Psoas muscle (tissue), 8 donors: Measurements from ENCODE around the gene LRCH2. TPM values are rescaled to one million over a fixed set of nuclear protein-coding genes. Genes with fewer than 3 reads are reported as not detected.

ENCODE experiments used
- ATAC-seq, 4 donors: fragments of 200-7000 bp; cut with Tn5 transposase; one replicate each; pipeline ENCODE4 v1.9.1; 2020; ENCODE audit warnings: moderate library complexity in 3 of 4, mild to moderate bottlenecking in 2 of 4
- DNase-seq, 2 donors: peaks; one replicate each; pipeline ENCODE4 v3.0.0-alpha.2; 2020
- H3K27ac ChIP-seq: fragments of 200-600 bp; one replicate; pipeline ENCODE4 v1.8.0; 2022
- H3K27me3 ChIP-seq, 3 donors: fragments of 200-600 bp in 1 of 3; one replicate each; pipeline versions ENCODE4 v1.6.1 to v1.8.0; 2013 to 2022; ENCODE audit warnings: low read length in 2 of 3, mild to moderate bottlenecking in 2 of 3, moderate library complexity in 1 of 3; ENCODE audit not compliant: insufficient read depth in 3 of 3
- H3K36me3 ChIP-seq, 2 donors: fragments of 200-600 bp in 1 of 2; one replicate each; pipeline versions ENCODE4 v1.6.1 to v1.8.0; 2013 to 2022; ENCODE audit warnings: low read depth in 1 of 2, mild to moderate bottlenecking in 1 of 2, moderate library complexity in 1 of 2; ENCODE audit not compliant: insufficient read depth in 1 of 2
- H3K4me1 ChIP-seq: fragments of 200-600 bp; one replicate; pipeline ENCODE4 v1.8.0; 2022
- H3K4me3 ChIP-seq: fragments of 200-600 bp; one replicate; pipeline ENCODE4 v1.8.0; 2022; ENCODE audit warnings: mild to moderate bottlenecking
- H3K9me3 ChIP-seq: fragments of 200-600 bp; one replicate; pipeline ENCODE4 v1.8.0; 2022
- WGBS, 3 donors: extraction: QIAGEN DNeasy Blood & Tissue Kit; methylation state at CpG; one replicate each; pipeline versions ENCODE4 v1.1.6 to v1.1.7; 2013; 5-methylcytosine and 5-hydroxymethylcytosine counted together
- intact Hi-C, 2 donors: fragments of 100-400 bp; cut with DNase I; formaldehyde crosslinking; loops; one replicate each; pipeline versions ENCODE4 v1.11.0 to v1.14.2; 2022
- polyA plus RNA-seq, 3 donors: library from polyadenylated mRNA; stranded (reverse); fragments of 200-250 nt; gene quantifications; one replicate each; pipeline ENCODE4 v1.2.3, GENCODE V29; 2013
- total RNA-seq, 4 donors: library from RNA; stranded (reverse); fragmentation: NEBNext Ultra II Directional in 2 of 4; extraction: Animal tissue kit (Norgen Biotek cat#: 25700) in 2 of 4; gene quantifications; one replicate each; pipeline versions ENCODE4 v1.2.1 to v1.2.4, GENCODE V29; 2021 to 2023
- TF ChIP-seq, protein P1 (sequence below): fragments of 200-600 bp; IDR thresholded peaks from one replicate; pipeline ENCODE4 v1.8.0; 2022; ENCODE audit warnings: antibody characterized with exemption
- donor health status: healthy with polysubstance abuse.
- donor health status: DM: no; HTN: no; CAD: no; lungs with moderate emphysema.
- donor health status: Bipolar disorder and iron deficiency.
- donor health status: healthy.
- donor health status: DM: yes; HTN: yes; CAD: no.
- donor health status: DM: no; HTN: no; CAD: no.
- donor health status: DM: no; HTN: no; CAD: no.
- donor health status: DM: yes; HTN: yes; CAD: no.

The LRCH2 gene
- total and polyA plus RNA-seq, 7 donors = 0.22 to 1.0 (median 0.35) TPM

DNA sequence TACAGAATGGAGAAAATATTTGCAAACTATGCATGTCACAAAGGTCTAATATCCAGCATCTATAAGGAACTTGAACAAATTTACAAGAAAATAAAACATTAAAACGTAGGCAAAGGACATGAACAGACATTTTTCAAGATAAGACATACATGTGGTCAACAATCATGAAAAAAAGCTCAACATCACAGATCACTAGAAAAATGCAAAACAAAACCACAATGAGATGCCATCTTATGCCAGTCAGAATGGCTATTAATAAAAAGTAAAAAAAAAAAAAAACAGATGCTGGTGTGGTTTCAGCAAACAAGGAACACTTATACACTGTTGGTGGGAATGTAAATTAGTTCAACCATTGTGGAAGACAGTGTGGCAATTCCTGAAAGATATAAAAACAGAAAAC lies 140.7 kb downstream of the LRCH2 start:
- no peak overlapping the region for H3K27ac ChIP-seq
- no peak for ATAC-seq
- no peaks in the 10 kb centered on the region for H3K36me3 ChIP-seq
- intact Hi-C loops = no loop called here
- peaks cover 0 to 31% (median 0%) of the 10 kb centered on the region in 3 donors for H3K27me3 ChIP-seq
- 74 to 95% (median 79%) methylated on average over 1 of the region's 1 CpG for whole genome bisulfite sequencing, 3 donors
- TF ChIP-seq, protein P1, sequence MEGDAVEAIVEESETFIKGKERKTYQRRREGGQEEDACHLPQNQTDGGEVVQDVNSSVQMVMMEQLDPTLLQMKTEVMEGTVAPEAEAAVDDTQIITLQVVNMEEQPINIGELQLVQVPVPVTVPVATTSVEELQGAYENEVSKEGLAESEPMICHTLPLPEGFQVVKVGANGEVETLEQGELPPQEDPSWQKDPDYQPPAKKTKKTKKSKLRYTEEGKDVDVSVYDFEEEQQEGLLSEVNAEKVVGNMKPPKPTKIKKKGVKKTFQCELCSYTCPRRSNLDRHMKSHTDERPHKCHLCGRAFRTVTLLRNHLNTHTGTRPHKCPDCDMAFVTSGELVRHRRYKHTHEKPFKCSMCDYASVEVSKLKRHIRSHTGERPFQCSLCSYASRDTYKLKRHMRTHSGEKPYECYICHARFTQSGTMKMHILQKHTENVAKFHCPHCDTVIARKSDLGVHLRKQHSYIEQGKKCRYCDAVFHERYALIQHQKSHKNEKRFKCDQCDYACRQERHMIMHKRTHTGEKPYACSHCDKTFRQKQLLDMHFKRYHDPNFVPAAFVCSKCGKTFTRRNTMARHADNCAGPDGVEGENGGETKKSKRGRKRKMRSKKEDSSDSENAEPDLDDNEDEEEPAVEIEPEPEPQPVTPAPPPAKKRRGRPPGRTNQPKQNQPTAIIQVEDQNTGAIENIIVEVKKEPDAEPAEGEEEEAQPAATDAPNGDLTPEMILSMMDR = no peak
- H3K9me3 ChIP-seq = peaks cover 6% of the 10 kb centered on the region
- DNase-seq = no peak
- H3K4me1 ChIP-seq = no peaks in the 10 kb centered on the region
- H3K4me3 ChIP-seq = no peak overlapping the region

DNA sequence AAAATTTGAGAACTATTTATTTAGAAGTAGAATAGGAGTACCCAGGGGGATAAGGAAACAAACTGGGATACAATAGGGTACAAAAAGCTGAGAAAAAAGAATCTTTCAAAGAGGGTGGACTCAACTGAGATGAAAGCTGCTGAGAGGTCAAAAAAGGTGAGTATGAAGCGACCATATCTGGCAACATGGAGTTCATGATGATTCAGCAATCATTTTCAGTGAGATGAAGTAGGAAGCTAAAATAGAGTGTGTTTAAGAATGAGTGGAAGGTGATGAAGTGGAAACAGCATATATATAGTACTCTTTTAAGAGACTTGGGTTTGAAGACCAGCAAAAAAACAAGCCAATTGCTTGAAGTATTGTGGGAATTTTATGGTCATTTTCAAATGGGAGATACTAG lies 144.5 kb downstream of the LRCH2 start:
- ATAC-seq (no peak), DNase-seq (no peak)
- no peak overlapping the region for H3K27ac ChIP-seq
- no peaks in the 10 kb centered on the region for H3K4me1 ChIP-seq
- no peaks in the 10 kb centered on the region for H3K36me3 ChIP-seq
- H3K4me3 ChIP-seq = no peak overlapping the region
- TF ChIP-seq, protein P1 = no peak
- intact Hi-C loops = no loop called here
- H3K27me3 ChIP-seq = peaks cover 0 to 29% (median 0%) of the 10 kb centered on the region in 3 donors
- H3K9me3 ChIP-seq = no peaks in the 10 kb centered on the region
- WGBS, 3 donors = 45 to 90% (median 86%) methylated on average over 1 of the region's 1 CpG

DNA sequence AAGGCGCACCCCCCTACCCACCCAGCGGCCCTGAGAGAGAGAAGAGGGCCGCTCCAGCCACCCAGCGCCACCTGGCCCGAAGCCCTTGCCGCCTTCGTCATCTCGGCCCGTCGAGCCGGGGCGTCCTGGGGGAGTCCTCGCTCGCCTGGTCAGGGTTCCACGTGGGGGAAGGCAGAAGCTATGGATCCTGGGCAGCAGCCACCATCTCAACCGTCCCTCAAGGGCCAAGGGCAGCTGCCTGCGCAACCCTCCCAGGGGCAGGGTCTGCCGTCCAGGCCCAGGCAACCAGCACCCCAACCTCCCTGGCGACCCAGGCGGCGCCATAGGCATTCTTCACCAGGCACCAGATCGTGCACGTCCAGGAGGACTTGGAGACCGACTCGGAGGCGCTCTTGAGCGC lies 165.0 kb downstream of the LRCH2 start:
- ATAC-seq (no peak), DNase-seq (peak; percentile 8 to 36)
- intact Hi-C loops = loop anchor here in 1 of 2 donors (5.0 kb wide), 1 partner anchor 68 kb away; no protein-coding TSS in a partner anchor

DNA sequence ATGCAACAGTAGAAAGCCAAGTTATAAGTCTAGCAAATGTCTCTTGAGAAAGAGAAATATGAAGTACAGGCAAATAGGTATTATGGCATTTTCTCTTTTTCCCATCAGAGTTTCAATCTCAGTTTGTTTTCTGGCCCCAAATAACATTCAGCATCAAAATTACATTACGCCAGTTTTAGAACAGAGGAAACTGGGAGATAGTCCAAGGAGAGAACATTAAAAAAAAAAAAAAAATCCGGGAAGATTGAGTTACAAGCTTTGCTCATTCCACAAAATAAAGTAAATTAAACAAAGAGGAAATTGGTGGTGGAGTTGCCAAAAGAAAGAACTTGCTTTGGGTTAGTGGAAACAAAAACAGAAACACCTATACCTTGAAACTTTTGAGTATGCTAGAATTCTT lies 166.1 kb downstream of the LRCH2 start:
- Histone ChIP-seq H3K4me3 (no peak overlapping the region), H3K36me3 (no peaks in the 10 kb centered on the region), H3K4me1 (no peaks in the 10 kb centered on the region), H3K27ac (no peak overlapping the region), H3K9me3 (peaks cover 2% of the 10 kb centered on the region), H3K27me3 (peaks cover 0 to 10% (median 0%) of the 10 kb centered on the region in 3 donors)
- ATAC-seq = no peak
- intact Hi-C loops = loop anchor here in 1 of 2 donors (5.0 kb wide), 1 partner anchor 69 kb away; no protein-coding TSS in a partner anchor
- TF ChIP-seq, protein P1 = no peak
- WGBS, 3 donors = 9 to 23% (median 21%) methylated on average over 2 of the region's 2 CpGs
- no peak for DNase-seq

More for the DNA sequence above, 165.0 kb downstream of the LRCH2 start:
- Histone ChIP-seq H3K4me1 (no peaks in the 10 kb centered on the region), H3K9me3 (no peaks in the 10 kb centered on the region), H3K27me3 (peaks cover 0 to 10% (median 0%) of the 10 kb centered on the region in 3 donors), H3K27ac (no peak overlapping the region), H3K4me3 (no peak overlapping the region), H3K36me3 (no peaks in the 10 kb centered on the region)
- WGBS, 3 donors = 74 to 100% (median 94%) methylated on average over 10 to 27 of the region's 27 CpGs
- TF ChIP-seq, protein P1 = no peak

DNA sequence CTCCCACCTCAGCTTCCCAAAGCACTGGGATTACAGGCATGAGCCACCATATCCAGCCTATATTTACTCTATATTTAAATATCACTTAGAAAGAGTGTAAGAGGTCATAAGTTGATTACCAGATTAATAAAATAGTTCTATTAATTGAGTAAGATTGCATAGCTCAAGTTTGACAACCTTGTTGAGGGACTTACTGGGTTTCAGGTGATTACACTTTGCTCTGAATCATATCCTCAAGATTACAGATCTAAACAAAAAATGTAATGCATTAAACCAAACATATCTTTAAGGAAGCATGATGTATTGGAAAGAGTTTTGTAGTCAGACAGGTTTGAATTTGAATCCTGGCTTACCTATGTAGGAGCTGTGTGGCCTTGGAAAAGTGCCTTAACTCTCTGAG lies 168.6 kb downstream of the LRCH2 start:
- H3K9me3 ChIP-seq = peaks cover 10% of the 10 kb centered on the region
- H3K4me3 ChIP-seq = no peak overlapping the region
- no peak for ATAC-seq
- H3K27me3 ChIP-seq = no peaks in the 10 kb centered on the region
- no peaks in the 10 kb centered on the region for H3K36me3 ChIP-seq
- no peaks in the 10 kb centered on the region for H3K4me1 ChIP-seq
- intact Hi-C loops = loop anchor here in 1 of 2 donors (5.0 kb wide), 1 partner anchor 72 kb away; no protein-coding TSS in a partner anchor
- no peak overlapping the region for H3K27ac ChIP-seq
- TF ChIP-seq, protein P1 = no peak
- no peak for DNase-seq
